Endodermal cell (in vitro differentiated cells): ENCODE results near the gene IL1RAP. TPM values are rescaled to one million over a fixed set of nuclear protein-coding genes. Genes with fewer than 3 reads are reported as not detected.

Experiments
- DNase-seq: peaks from one replicate; pipeline ENCODE4 v3.0.0-alpha.2; 2017
- H3K27ac ChIP-seq: 2 replicates; pipeline ENCODE4 v1.5.1; 2013; ENCODE audit warnings: mild to moderate bottlenecking, low read depth, low read length, moderate library complexity
- H3K27me3 ChIP-seq: 2 replicates; pipeline ENCODE4 v1.6.1; 2013; ENCODE audit warnings: mild to moderate bottlenecking, low read length, moderate library complexity; ENCODE audit not compliant: insufficient read depth, control insufficient read depth, poor library complexity, severe bottlenecking
- H3K36me3 ChIP-seq: 2 replicates; pipeline ENCODE4 v1.7.0; 2013; ENCODE audit warnings: mild to moderate bottlenecking, low read length, moderate library complexity; ENCODE audit not compliant: control insufficient read depth, insufficient read depth
- H3K4me1 ChIP-seq: one replicate; pipeline ENCODE4 v1.7.0; 2013; ENCODE audit warnings: low read length; ENCODE audit not compliant: control insufficient read depth, insufficient read depth
- H3K4me3 ChIP-seq: 2 replicates; pipeline ENCODE4 v1.5.1; 2013; ENCODE audit warnings: mild to moderate bottlenecking, low read length, moderate library complexity
- H3K9ac ChIP-seq: 2 replicates; pipeline ENCODE4 v1.6.1; 2013; ENCODE audit warnings: mild to moderate bottlenecking, low read length, moderate library complexity; ENCODE audit not compliant: poor library complexity, severe bottlenecking; ENCODE audit errors: extremely low read depth
- H3K9me3 ChIP-seq: 2 replicates; pipeline ENCODE4 v1.6.1; 2013; ENCODE audit warnings: mild to moderate bottlenecking, low read length, moderate library complexity; ENCODE audit not compliant: control insufficient read depth
- H3K27ac Mint-ChIP-seq: 2 replicates; pipeline ENCODE4 v1.8.0; 2020; ENCODE audit warnings: mixed read lengths
- H3K27me3 Mint-ChIP-seq: 2 replicates; pipeline ENCODE4 v1.8.0; 2021; ENCODE audit warnings: mild to moderate bottlenecking, mixed read lengths; ENCODE audit not compliant: insufficient read depth
- H3K36me3 Mint-ChIP-seq: 2 replicates; pipeline ENCODE4 v1.8.0; 2020; ENCODE audit warnings: low read depth, mixed read lengths
- H3K4me1 Mint-ChIP-seq: 2 replicates; pipeline ENCODE4 v1.8.0; 2020; ENCODE audit warnings: mixed read lengths
- H3K4me3 Mint-ChIP-seq: 2 replicates; pipeline ENCODE4 v1.8.0; 2020; ENCODE audit warnings: mild to moderate bottlenecking, moderate library complexity, mixed read lengths
- H3K9me3 Mint-ChIP-seq: 2 replicates; pipeline ENCODE4 v1.8.0; 2020; ENCODE audit warnings: mild to moderate bottlenecking, mixed read lengths
- CTCF ChIP-seq: fragments of 200-600 bp; sonication (generic); conservative IDR thresholded peaks from 2 replicates; pipeline ENCODE4 v1.5.0; 2021; ENCODE audit warnings: antibody characterized with exemption, mild to moderate bottlenecking
- WGBS, 2 experiments: methylation state at CpG; one replicate each; pipeline versions ENCODE4 v1.1.5 to v1.1.7; 2013; ENCODE audit warnings: missing lambda C conversion rate in 2 of 2, mixed read lengths in 1 of 2; ENCODE audit not compliant: insufficient coverage in 1 of 2, insufficient read length in 1 of 2; 5-methylcytosine and 5-hydroxymethylcytosine counted together
- total RNA-seq, 2 donors: library from RNA; stranded (reverse); fragmentation: NEBNext Ultra II Directional in 1 of 2; extraction: Animal tissue kit (Norgen Biotek cat#: 25700) in 1 of 2; gene quantifications; 2 replicates in 1 of 2; 3 replicates in 1 of 2; pipeline ENCODE4 v1.2.1, GENCODE V29; 2021

The IL1RAP gene
- total RNA-seq, 2 donors from 2014 or later = 2.6 to 6.0 TPM

- no peak for DNase-seq
- Histone ChIP-seq H3K9ac (no peak overlapping the region), H3K9me3 (no peaks in the 10 kb centered on the region), H3K36me3 (no peaks in the 10 kb centered on the region), H3K27ac (no peak overlapping the region), H3K4me1 (no peaks in the 10 kb centered on the region), H3K27me3 (no peaks in the 10 kb centered on the region), H3K4me3 (no peak overlapping the region)
- TF ChIP-seq CTCF = no peak
- Mint-ChIP-seq H3K4me3 (no peak overlapping the region), H3K27me3 (no peaks in the 10 kb centered on the region), H3K27ac (no peak overlapping the region), H3K36me3 (no peaks in the 10 kb centered on the region), H3K9me3 (no peaks in the 10 kb centered on the region), H3K4me1 (peaks cover 23% of the 10 kb centered on the region)
- 94 to 95% methylated on average over 2 of the region's 2 CpGs for WGBS, 2 experiments
These were observed 21.1 kb downstream of the IL1RAP start for GRCh38 chr3:190534986-190535385.

- Histone ChIP-seq H3K4me1 (no peaks in the 10 kb centered on the region), H3K27ac (no peak overlapping the region), H3K4me3 (no peak overlapping the region), H3K27me3 (no peaks in the 10 kb centered on the region), H3K9me3 (no peaks in the 10 kb centered on the region), H3K9ac (no peak overlapping the region), H3K36me3 (no peaks in the 10 kb centered on the region)
- no peak for DNase-seq
- TF ChIP-seq CTCF = no peak
- Mint-ChIP-seq H3K27me3 (peaks cover 8% of the 10 kb centered on the region), H3K36me3 (no peaks in the 10 kb centered on the region), H3K4me3 (no peak overlapping the region), H3K27ac (no peak overlapping the region), H3K9me3 (no peaks in the 10 kb centered on the region), H3K4me1 (peaks cover 25% of the 10 kb centered on the region)
- WGBS, 2 experiments = 74 to 95% methylated on average over 2 to 3 of the region's 3 CpGs
These were observed 23.3 kb downstream of the IL1RAP start for GRCh38 chr3:190537146-190537545.

- H3K4me3 Mint-ChIP-seq = no peak overlapping the region
- no peak overlapping the region for H3K27ac ChIP-seq
- peak; percentile 53 for DNase-seq
- peaks cover 25% of the 10 kb centered on the region for H3K4me1 Mint-ChIP-seq
- no peaks in the 10 kb centered on the region for H3K36me3 ChIP-seq
- 60 to 62% methylated on average over 2 of the region's 2 CpGs for WGBS, 2 experiments
- no peaks in the 10 kb centered on the region for H3K9me3 ChIP-seq
- TF ChIP-seq CTCF = no peak
- no peak overlapping the region for H3K4me3 ChIP-seq
- H3K27me3 ChIP-seq = no peaks in the 10 kb centered on the region
- peaks cover 18% of the 10 kb centered on the region for H3K27me3 Mint-ChIP-seq
- no peaks in the 10 kb centered on the region for H3K4me1 ChIP-seq
- H3K36me3 Mint-ChIP-seq = no peaks in the 10 kb centered on the region
- H3K9ac ChIP-seq = no peak overlapping the region
- H3K9me3 Mint-ChIP-seq = no peaks in the 10 kb centered on the region
- no peak overlapping the region for H3K27ac Mint-ChIP-seq
These were observed 24.4 kb downstream of the IL1RAP start for GRCh38 chr3:190538288-190538687.
